HG03097 (cell line): ENCODE measurements around the gene ANKS1A.

Source experiments
- ATAC-seq: cut with Tn5 transposase; IDR thresholded peaks from one replicate; pipeline ENCODE4 v1.9.1; 2021; ENCODE audit not compliant: unreplicated experiment, low FRiP score

The ANKS1A gene

GRCh38 chr6:35139924-35140638, 251.0 kb downstream of the ANKS1A start:
- ATAC-seq, result no peak

GRCh38 chr6:35140639-35141006, 251.6 kb downstream of the ANKS1A start:
- ATAC-seq, result no peak
